K562 (cell line): Measurements from ENCODE around the gene DRGX. TPM values are rescaled to one million over a fixed set of nuclear protein-coding genes. Genes with fewer than 3 reads are reported as not detected.

ENCODE experiments used
- ATAC-seq: fragments of 200-7000 bp; cut with Tn5 transposase; 3 replicates; pipeline ENCODE4 v1.9.1; 2020; ENCODE audit warnings: moderate library complexity
- BruUV-seq: library from RNA; stranded (reverse); fragments of 400-500 nt; replicated peaks from 2 replicates; lab custom pipeline; 2021; lab: Mats Ljungman, UMichigan
- CTCF ChIA-PET: fragments of 300-600 bp; formaldehyde crosslinking; extraction: SDS; loops from one replicate; lab custom pipeline; 2021; ENCODE audit warnings: low intra/inter-chr PET ratio; lab: Yijun Ruan, JAX
- POLR2A ChIA-PET: fragments of 300-600, 350-650 bp; sonication (Branson Sonifier 250); formaldehyde crosslinking; extraction: SDS; loops from one replicate; lab custom pipeline; 2021; ENCODE audit warnings: antibody characterized with exemption, inconsistent platforms; lab: Yijun Ruan, JAX
- DNase-seq, 4 experiments: peaks; one replicate each; pipeline versions ENCODE4 v3.0.0 to v3.0.0-alpha.2; 2011 to 2018; ENCODE audit warnings: low spot score in 3 of 4, mixed read lengths in 3 of 4; ENCODE audit errors: extremely low read depth in 1 of 4
- FAIRE-seq: peaks from 2 replicates; lab custom pipeline; 2011; peaks lifted over from hg19 to GRCh38; lab: Jason Lieb, UNC
- H2AFZ ChIP-seq: 2 replicates; pipeline ENCODE4 v1.6.0; 2011; ENCODE audit warnings: low read depth, low read length, control low read depth, inconsistent platforms
- H3K27ac ChIP-seq: fragments of 200-600 bp; 3 replicates; pipeline ENCODE4 v1.8.0; 2011; ENCODE audit warnings: low read depth, mild to moderate bottlenecking, control low read depth, inconsistent platforms, low read length, moderate library complexity, mixed read lengths; ENCODE audit errors: extremely low read depth
- H3K27me3 ChIP-seq, 2 experiments: fragments of 300-600 bp in 1 of 2; 2 replicates in 1 of 2; 3 replicates in 1 of 2; pipeline versions ENCODE4 v1.6.0 to v1.8.0; 2011; ENCODE audit warnings: inconsistent platforms in 2 of 2, low read length in 2 of 2, mild to moderate bottlenecking in 1 of 2, mixed read lengths in 1 of 2, moderate library complexity in 1 of 2; ENCODE audit not compliant: control insufficient read depth in 2 of 2, insufficient read depth in 2 of 2
- H3K36me3 ChIP-seq: fragments of 300-600 bp; 3 replicates; pipeline ENCODE4 v1.8.0; 2011; ENCODE audit warnings: mild to moderate bottlenecking, low read length, inconsistent platforms; ENCODE audit not compliant: control insufficient read depth, insufficient read depth
- H3K4me1 ChIP-seq, 2 experiments: fragments of 200-600 bp in 1 of 2; replicated peaks in 1 of 2; 2 replicates in 1 of 2; 3 replicates in 1 of 2; pipeline versions ENCODE4 v1.5.1 to v1.8.0; 2011; ENCODE audit warnings: inconsistent platforms in 2 of 2, low read length in 2 of 2, mild to moderate bottlenecking in 1 of 2, mixed read lengths in 1 of 2, moderate library complexity in 1 of 2; ENCODE audit not compliant: control insufficient read depth in 2 of 2, insufficient read depth in 2 of 2
- H3K4me2 ChIP-seq: 2 replicates; pipeline ENCODE4 v1.6.1; 2011; ENCODE audit warnings: low read length, control low read depth, inconsistent platforms, mixed read lengths; ENCODE audit not compliant: insufficient read depth
- H3K4me3 ChIP-seq: fragments of 200-600 bp; sonication (generic), shearing (Covaris generic); 2 replicates; pipeline ENCODE4 v1.5.1; 2016; ENCODE audit warnings: control low read depth, inconsistent platforms
- H3K79me2 ChIP-seq: fragments of 200-600 bp; 3 replicates; pipeline ENCODE4 v1.8.0; 2011; ENCODE audit warnings: low read length, inconsistent platforms; ENCODE audit not compliant: control insufficient read depth, insufficient read depth
- H3K9ac ChIP-seq, 2 experiments: 2 replicates each; pipeline versions ENCODE4 v1.6.0 to v1.6.1; 2011; ENCODE audit warnings: low read depth in 2 of 2, low read length in 2 of 2, control low read depth in 1 of 2, inconsistent platforms in 1 of 2, mild to moderate bottlenecking in 1 of 2, mixed read lengths in 1 of 2; ENCODE audit not compliant: insufficient read depth in 1 of 2
- H3K9me1 ChIP-seq: one replicate; pipeline ENCODE4 v1.6.0; 2011; ENCODE audit warnings: inconsistent platforms, mild to moderate bottlenecking, low read length, moderate library complexity; ENCODE audit not compliant: control insufficient read depth, insufficient read depth
- H3K9me3 ChIP-seq: replicated peaks from 2 replicates; pipeline ENCODE4 v1.5.1; 2011; ENCODE audit warnings: low read depth, low read length, inconsistent platforms; ENCODE audit not compliant: control insufficient read depth, insufficient read depth
- H4K20me1 ChIP-seq: replicated peaks from 2 replicates; pipeline ENCODE4 v1.6.1; 2011; ENCODE audit warnings: low read length, inconsistent platforms, mixed read lengths; ENCODE audit not compliant: control insufficient read depth, insufficient read depth
- BRF2 ChIP-seq: IDR thresholded peaks from 3 replicates; pipeline ENCODE4 v1.6.1; 2011; ENCODE audit warnings: borderline replicate concordance, mild to moderate bottlenecking; ENCODE audit not compliant: insufficient read length, insufficient read depth
- DPF2 ChIP-seq: fragments of 450-650 bp; IDR thresholded peaks from 2 replicates; pipeline ENCODE4 v1.6.1; 2016
- HBP1 ChIP-seq: fragments of 450-650 bp; formaldehyde crosslinking; IDR thresholded peaks from 2 replicates; pipeline ENCODE4 v1.4.0; 2022; ENCODE audit warnings: missing genetic modification characterization
- HNRNPL ChIP-seq: fragments of 200-400 bp; formaldehyde crosslinking; IDR thresholded peaks from 2 replicates; pipeline ENCODE4 v1.6.1; 2017; ENCODE audit warnings: low read depth, mild to moderate bottlenecking, low read length
- IRF9 ChIP-seq: fragments of 450-650 bp; IDR thresholded peaks from 2 replicates; pipeline ENCODE4 v1.6.1; 2016; ENCODE audit warnings: missing biosample characterization, missing genetic modification characterization
- MAFG ChIP-seq: fragments of 450-650 bp; conservative IDR thresholded peaks from 2 replicates; pipeline ENCODE4 v1.6.1; 2016; ENCODE audit warnings: missing genetic modification characterization, missing compliant biosample characterization
- MTA3 ChIP-seq: fragments of 450-650 bp; formaldehyde crosslinking; IDR thresholded peaks from 2 replicates; pipeline ENCODE4 v1.6.1; 2017; ENCODE audit warnings: mild to moderate bottlenecking, borderline replicate concordance
- TBL1XR1 ChIP-seq, 2 experiments: IDR thresholded peaks; 2 replicates each; pipeline ENCODE4 v1.6.1; 2012; ENCODE audit warnings: improper control_type of control experiment in 2 of 2, low read length in 2 of 2, mild to moderate bottlenecking in 1 of 2
- THRB ChIP-seq: fragments of 450-650 bp; formaldehyde crosslinking; conservative IDR thresholded peaks from 2 replicates; pipeline ENCODE4 v1.4.0; 2022; ENCODE audit warnings: mild to moderate bottlenecking, missing genetic modification characterization
- WHSC1 ChIP-seq: IDR thresholded peaks from one replicate; pipeline ENCODE4 v1.6.1; 2012; ENCODE audit warnings: low read length, control low read depth, inconsistent platforms
- ZNF347 ChIP-seq: fragments of 450-650 bp; formaldehyde crosslinking; IDR thresholded peaks from 2 replicates; pipeline ENCODE4 v1.4.0; 2020; ENCODE audit warnings: low read depth, mild to moderate bottlenecking, moderate library complexity
- ZNF668 ChIP-seq: fragments of 250-450 bp; sonication (Bioruptor Pico); IDR thresholded peaks from 2 replicates; pipeline ENCODE4 v1.8.0; 2022; ENCODE audit warnings: mild to moderate bottlenecking, inconsistent platforms
- ZNF766 ChIP-seq: fragments of 200-800 bp; sonication (Bioruptor generic); conservative IDR thresholded peaks from 2 replicates; pipeline ENCODE4 v1.6.1; 2016; ENCODE audit warnings: missing genetic modification characterization, missing compliant biosample characterization
- WGBS: fragments of 100-300 bp; shearing (Covaris generic); methylation state at CpG from one replicate; pipeline ENCODE4 v1.1.6; 2016; ENCODE audit warnings: low coverage, mixed read lengths; ENCODE audit not compliant: insufficient coverage; ENCODE audit errors: missing lambda C conversion rate; 5-methylcytosine and 5-hydroxymethylcytosine counted together
- in situ Hi-C: fragments of 300-500 bp; cut with MboI; formaldehyde crosslinking; loops from 4 replicates; pipeline ENCODE4 v1.15.0; 2018; ENCODE audit warnings: inconsistent platforms, mixed read lengths
- intact Hi-C: fragments of 100-400 bp; cut with micrococcal nuclease; formaldehyde crosslinking; loops from 2 replicates; pipeline ENCODE4 v1.14.2; 2022
- polyA plus RNA-seq, 8 experiments: library from polyadenylated mRNA; depleted of rRNA in 4 of 8; stranded (reverse) in 5 of 8; unstranded in 3 of 8; fragments of >200 nt; fragmentation: Nextera tagmentation in 2 of 8; fragmentation: Illumina TruSeq in 1 of 8; extraction: Ambion mirVana in 2 of 8; extraction: Trizol in 1 of 8; gene quantifications; 2 replicates each; pipeline versions ENCODE4 v1.2.1 to v1.2.3, GENCODE V29; 2011 to 2014; ENCODE audit warnings: inconsistent platforms in 1 of 8, missing spikeins in 1 of 8
- total RNA-seq, 7 experiments: library from RNA; depleted of rRNA in 6 of 7; stranded (reverse); fragments of >200 nt in 6 of 7; fragmentation: Illumina TruSeq in 2 of 7; extraction: Trizol in 2 of 7; gene quantifications; 2 replicates each; pipeline versions ENCODE4 v1.2.1 to v1.2.3, GENCODE V29; 2011 to 2021; ENCODE audit warnings: low replicate concordance in 1 of 7
- TF ChIP-seq, protein P1 (sequence below): fragments of 450-650 bp; IDR thresholded peaks from one replicate; pipeline ENCODE4 v1.6.1; 2018; ENCODE audit warnings: mild to moderate bottlenecking, moderate library complexity; ENCODE audit not compliant: partially characterized antibody

The DRGX gene
- total and polyA plus RNA-seq, 9 of the 15 experiments (the other 6 are each of a cell fraction or from before 2014, with no cell fraction given), result not detected

- Histone ChIP-seq H2AFZ (no peak overlapping the region), H4K20me1 (peaks cover 7% of the 10 kb centered on the region; the same call in 1 of the 2 replicates), H3K9me1 (no peaks in the 10 kb centered on the region), H3K27me3 (peaks cover 69 to 72% of the 10 kb centered on the region in 2 experiments), H3K36me3 (no peaks in the 10 kb centered on the region), H3K79me2 (no peaks in the 10 kb centered on the region), H3K9me3 (no peaks in the 10 kb centered on the region), H3K4me1 (peaks cover 0 to 30% of the 10 kb centered on the region in 2 experiments; a peak in 2 of 5 replicates), H3K27ac (no peak overlapping the region), H3K4me2 (no peak overlapping the region), H3K4me3 (no peak overlapping the region), H3K9ac (no peak overlapping the region)
- no peak for ATAC-seq
- ChIA-PET POLR2A (no interaction called here), CTCF (no interaction called here)
- in situ Hi-C loops, result no loop called here
- no peak for FAIRE-seq
- 3% methylated on average over 8 of the region's 8 CpGs for WGBS
- intact Hi-C loops, result no loop called here
- no peak for DNase-seq
- BruUV-seq, result no TSS peak
- TF ChIP-seq HNRNPL, result no peak
- no peak for TF ChIP-seq BRF2
- no peak for TF ChIP-seq THRB (CRISPR knock-in tag)
- TF ChIP-seq, protein P1, sequence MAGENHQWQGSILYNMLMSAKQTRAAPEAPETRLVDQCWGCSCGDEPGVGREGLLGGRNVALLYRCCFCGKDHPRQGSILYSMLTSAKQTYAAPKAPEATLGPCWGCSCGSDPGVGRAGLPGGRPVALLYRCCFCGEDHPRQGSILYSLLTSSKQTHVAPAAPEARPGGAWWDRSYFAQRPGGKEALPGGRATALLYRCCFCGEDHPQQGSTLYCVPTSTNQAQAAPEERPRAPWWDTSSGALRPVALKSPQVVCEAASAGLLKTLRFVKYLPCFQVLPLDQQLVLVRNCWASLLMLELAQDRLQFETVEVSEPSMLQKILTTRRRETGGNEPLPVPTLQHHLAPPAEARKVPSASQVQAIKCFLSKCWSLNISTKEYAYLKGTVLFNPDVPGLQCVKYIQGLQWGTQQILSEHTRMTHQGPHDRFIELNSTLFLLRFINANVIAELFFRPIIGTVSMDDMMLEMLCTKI, result no peak
- TF ChIP-seq IRF9 (tag), result no peak
- TF ChIP-seq MAFG, result no peak
- TF ChIP-seq ZNF668, result no peak
- TF ChIP-seq TBL1XR1 (IDR thresholded peaks at IDR 0.05; ENCODE audit: low read length in 2 of 2), result no peak
- TF ChIP-seq WHSC1, result no peak
- TF ChIP-seq ZNF347 (CRISPR knock-in tag), result no peak
- TF ChIP-seq DPF2, result no peak
- TF ChIP-seq MTA3, result no peak
- no peak for TF ChIP-seq ZNF766 (CRISPR knock-in tag)
- TF ChIP-seq HBP1, result no peak
Measured at GRCh38 chr10:49396666-49396999, 744 bp upstream of the DRGX start.
